HepG2 (cell line): ENCODE data around the gene ASIC3. TPM values are rescaled to one million over a fixed set of nuclear protein-coding genes. Genes with fewer than 3 reads are reported as not detected.

Source experiments
- CENPX ChIP-seq: sonication (generic); formaldehyde crosslinking; IDR thresholded peaks from 2 replicates; pipeline ENCODE4 v1.9.0; 2021; ENCODE audit warnings: mild to moderate bottlenecking, missing genetic modification reagents, moderate library complexity
- FOXP1 ChIP-seq, 2 experiments: fragments of 450-650 bp in 1 of 2; IDR thresholded peaks; 2 replicates each; pipeline ENCODE4 v1.6.1; 2017 to 2018; ENCODE audit warnings: antibody characterized with exemption in 1 of 2
- KLF15 ChIP-seq: sonication (generic); formaldehyde crosslinking; IDR thresholded peaks from 2 replicates; pipeline ENCODE4 v1.8.1; 2023; ENCODE audit warnings: borderline replicate concordance, mild to moderate bottlenecking, inconsistent platforms, missing genetic modification reagents, mixed read lengths
- NFYB ChIP-seq: sonication (generic); formaldehyde crosslinking; IDR thresholded peaks from 2 replicates; pipeline ENCODE4 v1.4.0; 2020; ENCODE audit warnings: missing genetic modification reagents
- TAF1 ChIP-seq: sonication (generic); formaldehyde crosslinking; IDR thresholded peaks from 2 replicates; pipeline ENCODE4 v1.4.0; 2020; ENCODE audit warnings: missing genetic modification reagents
- TBX2 ChIP-seq: sonication (generic); formaldehyde crosslinking; IDR thresholded peaks from 2 replicates; pipeline ENCODE4 v1.5.0; 2020; ENCODE audit warnings: missing genetic modification reagents, mild to moderate bottlenecking, borderline replicate concordance
- ZNF432 ChIP-seq: sonication (generic); formaldehyde crosslinking; IDR thresholded peaks from 2 replicates; pipeline ENCODE4 v1.5.0; 2020; ENCODE audit warnings: missing genetic modification reagents, mild to moderate bottlenecking, borderline replicate concordance
- ZNF572 ChIP-seq: sonication (generic); formaldehyde crosslinking; IDR thresholded peaks from 2 replicates; pipeline ENCODE4 v1.5.1; 2020; ENCODE audit warnings: mild to moderate bottlenecking, missing genetic modification reagents
- ZZZ3 ChIP-seq: sonication (generic); formaldehyde crosslinking; IDR thresholded peaks from 2 replicates; pipeline ENCODE4 v1.4.0; 2020; ENCODE audit warnings: missing genetic modification reagents, mild to moderate bottlenecking, borderline replicate concordance
- polyA plus RNA-seq, 8 experiments: library from polyadenylated mRNA; depleted of rRNA in 3 of 8; stranded (reverse) in 7 of 8; unstranded in 1 of 8; fragments of >200 nt; fragmentation: Illumina TruSeq in 4 of 8; extraction: Trizol in 4 of 8; gene quantifications; 2 replicates each; pipeline versions ENCODE4 v1.2.1 to v1.2.3, GENCODE V29; 2011 to 2016; ENCODE audit warnings: low read depth in 4 of 8, missing spikeins in 1 of 8, mixed read lengths in 1 of 8; ENCODE audit not compliant: insufficient read depth in 1 of 8
- total RNA-seq, 5 experiments: library from RNA; depleted of rRNA; stranded (reverse); fragments of >200 nt; fragmentation: Illumina TruSeq; extraction: Trizol; gene quantifications; 2 replicates each; pipeline ENCODE4 v1.2.3, GENCODE V29; 2016; ENCODE audit warnings: low read depth in 1 of 5
- TF ChIP-seq, protein P1 (sequence below): sonication (generic); formaldehyde crosslinking; IDR thresholded peaks from 2 replicates; pipeline ENCODE4 v1.5.0; 2020; ENCODE audit warnings: mild to moderate bottlenecking, missing genetic modification reagents, borderline replicate concordance
- TF ChIP-seq, protein P2 (sequence below): sonication (generic); formaldehyde crosslinking; IDR thresholded peaks from 2 replicates; pipeline ENCODE4 v1.4.0; 2020; ENCODE audit warnings: missing genetic modification reagents, mild to moderate bottlenecking, borderline replicate concordance
- TF ChIP-seq, protein P3 (sequence below): sonication (generic); formaldehyde crosslinking; IDR thresholded peaks from 2 replicates; pipeline ENCODE4 v1.8.0; 2022; ENCODE audit warnings: mild to moderate bottlenecking, missing genetic modification reagents, moderate library complexity
- TF ChIP-seq, protein P4 (sequence below), 2 experiments: sonication (generic) in 1 of 2; formaldehyde crosslinking in 1 of 2; IDR thresholded peaks; 2 replicates each; pipeline versions ENCODE4 v1.5.1 to v1.6.1; 2011 to 2020; ENCODE audit warnings: borderline replicate concordance in 1 of 2, low read depth in 1 of 2, low read length in 1 of 2, mild to moderate bottlenecking in 1 of 2, missing genetic modification reagents in 1 of 2, moderate library complexity in 1 of 2

ASIC3 gene
- total and polyA plus RNA-seq, 2 of the 13 experiments (the other 11 are each of a cell fraction or from before 2014, with no cell fraction given), result 0.51 TPM; not detected in 1

DNA sequence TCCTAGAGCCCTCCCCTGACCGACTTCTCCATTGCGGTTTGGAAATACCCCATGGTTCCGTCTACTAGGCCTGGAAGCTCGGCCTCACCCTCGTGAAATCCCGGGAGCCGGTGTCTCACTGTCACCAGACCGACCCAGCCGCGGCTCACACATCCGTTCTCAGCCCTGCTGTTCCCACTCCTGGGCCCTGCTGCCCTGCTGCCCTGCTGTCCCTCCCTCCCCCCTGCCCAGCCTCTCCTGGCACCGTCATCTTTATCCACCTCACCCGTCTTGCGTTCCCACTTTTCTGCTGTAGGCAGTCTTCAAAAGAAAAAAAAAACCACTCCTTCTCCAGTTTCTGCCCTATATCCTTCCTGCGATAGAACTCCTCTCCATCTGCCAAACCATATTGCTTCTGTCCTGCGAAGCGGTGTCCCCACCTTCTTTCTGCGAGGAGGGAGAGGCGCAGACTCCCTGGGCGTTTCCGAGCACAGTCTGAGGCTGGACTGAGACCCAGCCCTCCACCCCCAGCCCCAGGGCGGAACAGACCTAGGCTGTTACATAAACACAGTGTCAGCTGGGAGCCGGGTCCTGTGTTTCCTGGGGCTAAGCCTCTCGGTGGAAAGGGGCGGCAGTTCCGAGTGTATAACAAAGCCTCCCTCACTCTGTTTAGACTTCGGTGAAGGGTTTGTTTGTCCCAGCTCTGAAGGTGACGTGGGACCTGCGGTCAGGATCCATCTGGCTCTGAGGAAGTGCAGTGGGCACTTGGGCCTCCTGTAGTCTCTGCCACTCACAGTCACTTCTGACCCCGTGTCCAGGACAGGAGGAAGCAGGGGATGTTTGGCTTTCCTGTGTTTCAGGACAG lies 40.7 kb downstream of the ASIC3 start (continued):
- TF ChIP-seq TBX2 (CRISPR knock-in tag) (peak; percentile 53), KLF15 (no peak), CENPX (CRISPR knock-in tag) (no peak), ZZZ3 (CRISPR knock-in tag) (no peak), TAF1 (CRISPR knock-in tag) (peak; percentile 38; the same call in 1 of the 2 replicates), ZNF572 (CRISPR knock-in tag) (no peak), ZNF432 (CRISPR knock-in tag) (no peak), FOXP1 (IDR thresholded peaks at IDR 0.05) (no peak), FOXP1 (CRISPR knock-in tag; IDR thresholded peaks at IDR 0.05) (peak; percentile 26; the same call in 1 of the 2 replicates), NFYB (CRISPR knock-in tag) (no peak)
- TF ChIP-seq, protein P1, sequence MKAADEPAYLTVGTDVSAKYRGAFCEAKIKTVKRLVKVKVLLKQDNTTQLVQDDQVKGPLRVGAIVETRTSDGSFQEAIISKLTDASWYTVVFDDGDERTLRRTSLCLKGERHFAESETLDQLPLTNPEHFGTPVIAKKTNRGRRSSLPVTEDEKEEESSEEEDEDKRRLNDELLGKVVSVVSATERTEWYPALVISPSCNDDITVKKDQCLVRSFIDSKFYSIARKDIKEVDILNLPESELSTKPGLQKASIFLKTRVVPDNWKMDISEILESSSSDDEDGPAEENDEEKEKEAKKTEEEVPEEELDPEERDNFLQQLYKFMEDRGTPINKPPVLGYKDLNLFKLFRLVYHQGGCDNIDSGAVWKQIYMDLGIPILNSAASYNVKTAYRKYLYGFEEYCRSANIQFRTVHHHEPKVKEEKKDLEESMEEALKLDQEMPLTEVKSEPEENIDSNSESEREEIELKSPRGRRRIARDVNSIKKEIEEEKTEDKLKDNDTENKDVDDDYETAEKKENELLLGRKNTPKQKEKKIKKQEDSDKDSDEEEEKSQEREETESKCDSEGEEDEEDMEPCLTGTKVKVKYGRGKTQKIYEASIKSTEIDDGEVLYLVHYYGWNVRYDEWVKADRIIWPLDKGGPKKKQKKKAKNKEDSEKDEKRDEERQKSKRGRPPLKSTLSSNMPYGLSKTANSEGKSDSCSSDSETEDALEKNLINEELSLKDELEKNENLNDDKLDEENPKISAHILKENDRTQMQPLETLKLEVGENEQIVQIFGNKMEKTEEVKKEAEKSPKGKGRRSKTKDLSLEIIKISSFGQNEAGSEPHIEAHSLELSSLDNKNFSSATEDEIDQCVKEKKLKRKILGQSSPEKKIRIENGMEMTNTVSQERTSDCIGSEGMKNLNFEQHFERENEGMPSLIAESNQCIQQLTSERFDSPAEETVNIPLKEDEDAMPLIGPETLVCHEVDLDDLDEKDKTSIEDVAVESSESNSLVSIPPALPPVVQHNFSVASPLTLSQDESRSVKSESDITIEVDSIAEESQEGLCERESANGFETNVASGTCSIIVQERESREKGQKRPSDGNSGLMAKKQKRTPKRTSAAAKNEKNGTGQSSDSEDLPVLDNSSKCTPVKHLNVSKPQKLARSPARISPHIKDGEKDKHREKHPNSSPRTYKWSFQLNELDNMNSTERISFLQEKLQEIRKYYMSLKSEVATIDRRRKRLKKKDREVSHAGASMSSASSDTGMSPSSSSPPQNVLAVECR (CRISPR knock-in tag), result peak; percentile 85; the same call in 1 of the 2 replicates
- TF ChIP-seq, protein P2, sequence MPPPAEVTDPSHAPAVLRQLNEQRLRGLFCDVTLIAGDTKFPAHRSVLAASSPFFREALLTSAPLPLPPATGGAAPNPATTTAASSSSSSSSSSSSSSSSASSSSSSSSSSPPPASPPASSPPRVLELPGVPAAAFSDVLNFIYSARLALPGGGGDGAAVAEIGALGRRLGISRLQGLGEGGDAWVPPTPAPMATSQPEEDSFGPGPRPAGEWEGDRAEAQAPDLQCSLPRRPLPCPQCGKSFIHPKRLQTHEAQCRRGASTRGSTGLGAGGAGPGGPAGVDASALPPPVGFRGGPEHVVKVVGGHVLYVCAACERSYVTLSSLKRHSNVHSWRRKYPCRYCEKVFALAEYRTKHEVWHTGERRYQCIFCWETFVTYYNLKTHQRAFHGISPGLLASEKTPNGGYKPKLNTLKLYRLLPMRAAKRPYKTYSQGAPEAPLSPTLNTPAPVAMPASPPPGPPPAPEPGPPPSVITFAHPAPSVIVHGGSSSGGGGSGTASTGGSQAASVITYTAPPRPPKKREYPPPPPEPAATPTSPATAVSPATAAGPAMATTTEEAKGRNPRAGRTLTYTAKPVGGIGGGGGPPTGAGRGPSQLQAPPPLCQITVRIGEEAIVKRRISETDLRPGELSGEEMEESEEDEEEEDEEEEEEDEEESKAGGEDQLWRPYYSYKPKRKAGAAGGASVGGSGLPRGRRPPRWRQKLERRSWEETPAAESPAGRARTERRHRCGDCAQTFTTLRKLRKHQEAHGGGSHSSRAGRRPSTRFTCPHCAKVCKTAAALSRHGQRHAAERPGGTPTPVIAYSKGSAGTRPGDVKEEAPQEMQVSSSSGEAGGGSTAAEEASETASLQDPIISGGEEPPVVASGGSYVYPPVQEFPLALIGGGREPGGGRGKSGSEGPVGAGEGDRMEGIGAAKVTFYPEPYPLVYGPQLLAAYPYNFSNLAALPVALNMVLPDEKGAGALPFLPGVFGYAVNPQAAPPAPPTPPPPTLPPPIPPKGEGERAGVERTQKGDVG (CRISPR knock-in tag), result 0 out of 2 replicates have a peak, but pooled peaks have one; percentile 19
- TF ChIP-seq, protein P3, sequence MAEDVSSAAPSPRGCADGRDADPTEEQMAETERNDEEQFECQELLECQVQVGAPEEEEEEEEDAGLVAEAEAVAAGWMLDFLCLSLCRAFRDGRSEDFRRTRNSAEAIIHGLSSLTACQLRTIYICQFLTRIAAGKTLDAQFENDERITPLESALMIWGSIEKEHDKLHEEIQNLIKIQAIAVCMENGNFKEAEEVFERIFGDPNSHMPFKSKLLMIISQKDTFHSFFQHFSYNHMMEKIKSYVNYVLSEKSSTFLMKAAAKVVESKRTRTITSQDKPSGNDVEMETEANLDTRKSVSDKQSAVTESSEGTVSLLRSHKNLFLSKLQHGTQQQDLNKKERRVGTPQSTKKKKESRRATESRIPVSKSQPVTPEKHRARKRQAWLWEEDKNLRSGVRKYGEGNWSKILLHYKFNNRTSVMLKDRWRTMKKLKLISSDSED (CRISPR knock-in tag), result no peak
- TF ChIP-seq, protein P4, sequence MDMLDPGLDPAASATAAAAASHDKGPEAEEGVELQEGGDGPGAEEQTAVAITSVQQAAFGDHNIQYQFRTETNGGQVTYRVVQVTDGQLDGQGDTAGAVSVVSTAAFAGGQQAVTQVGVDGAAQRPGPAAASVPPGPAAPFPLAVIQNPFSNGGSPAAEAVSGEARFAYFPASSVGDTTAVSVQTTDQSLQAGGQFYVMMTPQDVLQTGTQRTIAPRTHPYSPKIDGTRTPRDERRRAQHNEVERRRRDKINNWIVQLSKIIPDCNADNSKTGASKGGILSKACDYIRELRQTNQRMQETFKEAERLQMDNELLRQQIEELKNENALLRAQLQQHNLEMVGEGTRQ (IDR thresholded peaks at IDR 0.05; ENCODE audit: low read depth, low read length), result no peak
- TF ChIP-seq, protein P4 (CRISPR knock-in tag; IDR thresholded peaks at IDR 0.05; ENCODE audit: borderline replicate concordance), result no peak
